DOHH2 (cell line): ENCODE measurements around the gene MBTPS1.

Experiments used
- H3F3A ChIP-seq: fragments of 200-600 bp; sonication (generic), shearing (Covaris generic); 2 replicates; pipeline ENCODE4 v1.6.0; 2016; ENCODE audit warnings: antibody characterized with exemption, mild to moderate bottlenecking; ENCODE audit not compliant: control insufficient read depth, insufficient read depth
- H3K27ac ChIP-seq: fragments of 200-600 bp; sonication (generic); 2 replicates; pipeline ENCODE4 v1.5.1; 2014; ENCODE audit warnings: low read depth, mild to moderate bottlenecking, low read length, moderate library complexity
- H3K27me3 ChIP-seq: fragments of 200-600 bp; sonication (generic); 2 replicates; pipeline ENCODE4 v1.6.1; 2014; ENCODE audit warnings: mild to moderate bottlenecking, low read length, mixed read lengths; ENCODE audit not compliant: control insufficient read depth
- H3K36me3 ChIP-seq: fragments of 200-600 bp; sonication (generic); 2 replicates; pipeline ENCODE4 v1.6.1; 2014; ENCODE audit warnings: mild to moderate bottlenecking, low read length, moderate library complexity, mixed read lengths; ENCODE audit not compliant: control insufficient read depth
- H3K4me1 ChIP-seq: fragments of 200-600 bp; sonication (generic); 2 replicates; pipeline ENCODE4 v1.6.1; 2014; ENCODE audit warnings: mild to moderate bottlenecking, low read length, mixed read lengths; ENCODE audit not compliant: control insufficient read depth
- H3K4me2 ChIP-seq: fragments of 200-600 bp; sonication (generic); 2 replicates; pipeline ENCODE4 v1.6.0; 2014; ENCODE audit warnings: mild to moderate bottlenecking, low read length, moderate library complexity
- H3K4me3 ChIP-seq: fragments of 200-600 bp; sonication (generic); 2 replicates; pipeline ENCODE4 v1.5.1; 2014; ENCODE audit warnings: mild to moderate bottlenecking, low read length, mixed read lengths
- H3K79me2 ChIP-seq: fragments of 200-600 bp; sonication (generic); 2 replicates; pipeline ENCODE4 v1.6.1; 2014; ENCODE audit warnings: mild to moderate bottlenecking, low read length, mixed read lengths; ENCODE audit not compliant: control insufficient read depth
- H3K9me2 ChIP-seq: fragments of 200-600 bp; sonication (generic); replicated peaks from 2 replicates; pipeline ENCODE4 v1.6.1; 2014; ENCODE audit warnings: mild to moderate bottlenecking, low read length, mixed read lengths; ENCODE audit not compliant: control insufficient read depth
- H3K9me3 ChIP-seq: fragments of 200-600 bp; sonication (generic); 2 replicates; pipeline ENCODE4 v1.6.1; 2014; ENCODE audit warnings: antibody characterized with exemption, low read length, mixed read lengths; ENCODE audit not compliant: control insufficient read depth, insufficient read depth
- H4K20me1 ChIP-seq: fragments of 200-600 bp; sonication (generic); 2 replicates; pipeline ENCODE4 v1.6.0; 2014; ENCODE audit warnings: low read depth, mild to moderate bottlenecking, antibody characterized with exemption, low read length, moderate library complexity; ENCODE audit not compliant: control insufficient read depth, insufficient read depth
- CTCF ChIP-seq: fragments of 200-600 bp; sonication (generic); IDR thresholded peaks from one replicate; pipeline ENCODE4 v1.5.1; 2014; ENCODE audit warnings: antibody characterized with exemption, mild to moderate bottlenecking, low read depth, low read length; ENCODE audit not compliant: poor library complexity, severe bottlenecking
- EZH2phosphoT487 ChIP-seq: fragments of 200-600 bp; sonication (generic); IDR thresholded peaks from 2 replicates; pipeline ENCODE4 v1.6.1; 2017; ENCODE audit warnings: borderline replicate concordance, mild to moderate bottlenecking, antibody characterized with exemption, low read length, moderate library complexity, mixed read lengths

The MBTPS1 gene

GRCh38 chr16:84055801-84056634 is 60.7 kb downstream of the MBTPS1 start:
- Histone ChIP-seq H3K9me2 (no peaks in the 10 kb centered on the region), H3K36me3 (peaks cover 74% of the 10 kb centered on the region), H3K27ac (no peak overlapping the region), H3K4me3 (no peak overlapping the region), H3K4me1 (no peaks in the 10 kb centered on the region), H4K20me1 (no peaks in the 10 kb centered on the region), H3K79me2 (no peaks in the 10 kb centered on the region), H3K9me3 (no peaks in the 10 kb centered on the region), H3K4me2 (no peak overlapping the region), H3F3A (no peaks in the 10 kb centered on the region), H3K27me3 (no peaks in the 10 kb centered on the region)
- TF ChIP-seq CTCF: no peak
- no peak for TF ChIP-seq EZH2phosphoT487

- no peak overlapping the region for H3K4me2 ChIP-seq
- peaks cover 68% of the 10 kb centered on the region for H3K36me3 ChIP-seq
- no peaks in the 10 kb centered on the region for H4K20me1 ChIP-seq
- no peak overlapping the region for H3K4me3 ChIP-seq
- H3F3A ChIP-seq: no peaks in the 10 kb centered on the region
- H3K9me2 ChIP-seq: no peaks in the 10 kb centered on the region
- no peaks in the 10 kb centered on the region for H3K9me3 ChIP-seq
- no peaks in the 10 kb centered on the region for H3K4me1 ChIP-seq
- no peaks in the 10 kb centered on the region for H3K27me3 ChIP-seq
- TF ChIP-seq CTCF: no peak
- no peak for TF ChIP-seq EZH2phosphoT487
- H3K79me2 ChIP-seq: no peaks in the 10 kb centered on the region
- no peak overlapping the region for H3K27ac ChIP-seq
Measured at GRCh38 chr16:84055366-84055765, 61.4 kb downstream of the MBTPS1 start.

GRCh38 chr16:84054916-84055315 is 61.8 kb downstream of the MBTPS1 start:
- peaks cover 66% of the 10 kb centered on the region for H3K36me3 ChIP-seq
- no peaks in the 10 kb centered on the region for H3K9me2 ChIP-seq
- no peaks in the 10 kb centered on the region for H3F3A ChIP-seq
- H3K9me3 ChIP-seq: no peaks in the 10 kb centered on the region
- H4K20me1 ChIP-seq: no peaks in the 10 kb centered on the region
- no peaks in the 10 kb centered on the region for H3K79me2 ChIP-seq
- no peak overlapping the region for H3K4me2 ChIP-seq
- TF ChIP-seq EZH2phosphoT487 (no peak), CTCF (no peak)
- no peaks in the 10 kb centered on the region for H3K4me1 ChIP-seq
- no peaks in the 10 kb centered on the region for H3K27me3 ChIP-seq
- no peak overlapping the region for H3K4me3 ChIP-seq
- H3K27ac ChIP-seq: no peak overlapping the region
